Lower leg skin (tissue), 3 donors: ENCODE data around the gene RNF40.

Experiments used
- POLR2A ChIP-seq, 2 donors: fragments of 450-650 bp; IDR thresholded peaks; one replicate each; pipeline ENCODE4 v1.6.1; 2016 to 2017; ENCODE audit warnings: antibody characterized with exemption in 2 of 2, mild to moderate bottlenecking in 1 of 2, moderate library complexity in 1 of 2
- TF ChIP-seq, protein P1 (sequence below), 3 donors: fragments of 450-650 bp; IDR thresholded peaks; one replicate each; pipeline ENCODE4 v1.5.1; 2016; ENCODE audit warnings: antibody characterized with exemption in 3 of 3, mild to moderate bottlenecking in 3 of 3, moderate library complexity in 2 of 3

GRCh38 chr16:30747331-30747730, 14.8 kb upstream of the RNF40 start:
- TF ChIP-seq, protein P1, sequence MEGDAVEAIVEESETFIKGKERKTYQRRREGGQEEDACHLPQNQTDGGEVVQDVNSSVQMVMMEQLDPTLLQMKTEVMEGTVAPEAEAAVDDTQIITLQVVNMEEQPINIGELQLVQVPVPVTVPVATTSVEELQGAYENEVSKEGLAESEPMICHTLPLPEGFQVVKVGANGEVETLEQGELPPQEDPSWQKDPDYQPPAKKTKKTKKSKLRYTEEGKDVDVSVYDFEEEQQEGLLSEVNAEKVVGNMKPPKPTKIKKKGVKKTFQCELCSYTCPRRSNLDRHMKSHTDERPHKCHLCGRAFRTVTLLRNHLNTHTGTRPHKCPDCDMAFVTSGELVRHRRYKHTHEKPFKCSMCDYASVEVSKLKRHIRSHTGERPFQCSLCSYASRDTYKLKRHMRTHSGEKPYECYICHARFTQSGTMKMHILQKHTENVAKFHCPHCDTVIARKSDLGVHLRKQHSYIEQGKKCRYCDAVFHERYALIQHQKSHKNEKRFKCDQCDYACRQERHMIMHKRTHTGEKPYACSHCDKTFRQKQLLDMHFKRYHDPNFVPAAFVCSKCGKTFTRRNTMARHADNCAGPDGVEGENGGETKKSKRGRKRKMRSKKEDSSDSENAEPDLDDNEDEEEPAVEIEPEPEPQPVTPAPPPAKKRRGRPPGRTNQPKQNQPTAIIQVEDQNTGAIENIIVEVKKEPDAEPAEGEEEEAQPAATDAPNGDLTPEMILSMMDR (IDR thresholded peaks at IDR 0.05): no peak
- no peak for TF ChIP-seq POLR2A (IDR thresholded peaks at IDR 0.05)
